ENCODE measurements around the gene ZNF366.

Gene ZNF366

GRCh38 chr5:72465601-72466563 is 41.3 kb downstream of the ZNF366 start:
- DNase-seq (ENCODE audit: low spot score) = peak; percentile 28

- DNase-seq (ENCODE audit: low spot score) = no peak
Observed at GRCh38 chr5:72465066-72465465, 42.1 kb downstream of the ZNF366 start.

GRCh38 chr5:72464071-72464470 is 43.1 kb downstream of the ZNF366 start:
- no peak for DNase-seq (ENCODE audit: low spot score)

- peak; percentile 19 for DNase-seq (ENCODE audit: low spot score)
Observed at GRCh38 chr5:72463449-72464052, 43.7 kb downstream of the ZNF366 start.

GRCh38 chr5:72460413-72460812 is 46.8 kb downstream of the ZNF366 start:
- DNase-seq (ENCODE audit: low spot score) = no peak

GRCh38 chr5:72459913-72460312 is 47.3 kb downstream of the ZNF366 start:
- DNase-seq (ENCODE audit: low spot score) = no peak

GRCh38 chr5:72459089-72459661 is 48.0 kb downstream of the ZNF366 start:
- no peak for DNase-seq (ENCODE audit: low spot score)

GRCh38 chr5:72458407-72458806 is 48.8 kb downstream of the ZNF366 start:
- DNase-seq (ENCODE audit: low spot score) = no peak

GRCh38 chr5:72457491-72457890 is 49.7 kb downstream of the ZNF366 start:
- DNase-seq (ENCODE audit: low spot score) = no peak

GRCh38 chr5:72456391-72457074 is 50.7 kb downstream of the ZNF366 start:
- no peak for DNase-seq (ENCODE audit: low spot score)

- no peak for DNase-seq (ENCODE audit: low spot score)
Observed at GRCh38 chr5:72455476-72455875, 51.7 kb downstream of the ZNF366 start.

GRCh38 chr5:72454996-72455395 is 52.2 kb downstream of the ZNF366 start:
- no peak for DNase-seq (ENCODE audit: low spot score)

- no peak for DNase-seq (ENCODE audit: low spot score)
Observed at GRCh38 chr5:72453246-72453775, 53.9 kb downstream of the ZNF366 start.

GRCh38 chr5:72452515-72453245 is 54.5 kb downstream of the ZNF366 start:
- no peak for DNase-seq (ENCODE audit: low spot score)

- DNase-seq (ENCODE audit: low spot score) = peak; percentile 73
Observed at GRCh38 chr5:72451741-72452505, 55.3 kb downstream of the ZNF366 start.

GRCh38 chr5:72448368-72448767 is 58.8 kb downstream of the ZNF366 start:
- no peak for DNase-seq (ENCODE audit: low spot score)

- no peak for DNase-seq (ENCODE audit: low spot score)
Observed at GRCh38 chr5:72447751-72448150, 59.5 kb downstream of the ZNF366 start.

- no peak for DNase-seq (ENCODE audit: low spot score)
Observed at GRCh38 chr5:72445969-72446368, 61.2 kb downstream of the ZNF366 start.

GRCh38 chr5:72443883-72444282 is 63.3 kb downstream of the ZNF366 start:
- DNase-seq (ENCODE audit: low spot score) = no peak

- DNase-seq (ENCODE audit: low spot score) = no peak
Observed at GRCh38 chr5:72441862-72442540, 65.2 kb downstream of the ZNF366 start.

Data from NAMALWA (cell line).